GM18520 (cell line): ENCODE data around the gene NCEH1.
"Not testable (repeated sequence)": the region's sequence is repeated elsewhere in the genome, so short reads cannot be mapped to it uniquely, and the experiment has no call there.

Experiments used
- ATAC-seq: cut with Tn5 transposase; IDR thresholded peaks from one replicate; pipeline ENCODE4 v1.9.1; 2021; ENCODE audit not compliant: unreplicated experiment

Gene NCEH1

GRCh38 chr3:172679599-172679998, 31.3 kb downstream of the NCEH1 start:
- no peak for ATAC-seq

GRCh38 chr3:172678068-172678467, 32.8 kb downstream of the NCEH1 start:
- ATAC-seq = no peak

GRCh38 chr3:172676196-172676922, 34.5 kb downstream of the NCEH1 start:
- ATAC-seq = no peak

- ATAC-seq = no peak
These were observed 35.2 kb downstream of the NCEH1 start for GRCh38 chr3:172675441-172676193.

GRCh38 chr3:172673210-172673679, 37.6 kb downstream of the NCEH1 start:
- peak; percentile 49 for ATAC-seq

GRCh38 chr3:172669021-172669420, 41.8 kb downstream of the NCEH1 start:
- ATAC-seq = no peak

- ATAC-seq = peak; percentile 94
These were observed 43.8 kb downstream of the NCEH1 start for GRCh38 chr3:172666873-172667694.

- ATAC-seq = no peak
These were observed 44.5 kb downstream of the NCEH1 start for GRCh38 chr3:172666181-172666872.

- not testable (repeated sequence) for ATAC-seq
These were observed 45.4 kb downstream of the NCEH1 start for GRCh38 chr3:172665510-172665909.

GRCh38 chr3:172660421-172660820, 50.4 kb downstream of the NCEH1 start:
- not testable (repeated sequence) for ATAC-seq

- ATAC-seq = no peak
These were observed 51.4 kb downstream of the NCEH1 start for GRCh38 chr3:172659246-172660002.

GRCh38 chr3:172658344-172659245, 52.3 kb downstream of the NCEH1 start:
- ATAC-seq = no peak

GRCh38 chr3:172656602-172657001, 54.3 kb downstream of the NCEH1 start:
- ATAC-seq = no peak

GRCh38 chr3:172655388-172655787, 55.5 kb downstream of the NCEH1 start:
- ATAC-seq = no peak

- no peak for ATAC-seq
These were observed 56.4 kb downstream of the NCEH1 start for GRCh38 chr3:172654470-172654869.

GRCh38 chr3:172653004-172653572, 57.8 kb downstream of the NCEH1 start:
- no peak for ATAC-seq

GRCh38 chr3:172651936-172652625, 58.8 kb downstream of the NCEH1 start:
- ATAC-seq = no peak

- no peak for ATAC-seq
These were observed 60.9 kb downstream of the NCEH1 start for GRCh38 chr3:172649987-172650386.
